Tibial nerve (tissue), 3 donors: Measurements from ENCODE around the gene KCNQ1.

Experiments used
- POLR2A ChIP-seq, 2 donors: fragments of 450-650 bp; IDR thresholded peaks; one replicate each; pipeline ENCODE4 v1.6.1; 2017; ENCODE audit warnings: antibody characterized with exemption in 2 of 2, mild to moderate bottlenecking in 2 of 2, moderate library complexity in 2 of 2
- TF ChIP-seq, protein P1 (sequence below), 5 experiments: fragments of 200-600 bp in 3 of 5; fragments of 450-650 bp in 2 of 5; sonication (generic) in 3 of 5; IDR thresholded peaks; one replicate each; pipeline ENCODE4 v1.5.1; 2016 to 2019; ENCODE audit warnings: antibody characterized with exemption in 5 of 5, mild to moderate bottlenecking in 3 of 5, moderate library complexity in 2 of 5

DNA sequence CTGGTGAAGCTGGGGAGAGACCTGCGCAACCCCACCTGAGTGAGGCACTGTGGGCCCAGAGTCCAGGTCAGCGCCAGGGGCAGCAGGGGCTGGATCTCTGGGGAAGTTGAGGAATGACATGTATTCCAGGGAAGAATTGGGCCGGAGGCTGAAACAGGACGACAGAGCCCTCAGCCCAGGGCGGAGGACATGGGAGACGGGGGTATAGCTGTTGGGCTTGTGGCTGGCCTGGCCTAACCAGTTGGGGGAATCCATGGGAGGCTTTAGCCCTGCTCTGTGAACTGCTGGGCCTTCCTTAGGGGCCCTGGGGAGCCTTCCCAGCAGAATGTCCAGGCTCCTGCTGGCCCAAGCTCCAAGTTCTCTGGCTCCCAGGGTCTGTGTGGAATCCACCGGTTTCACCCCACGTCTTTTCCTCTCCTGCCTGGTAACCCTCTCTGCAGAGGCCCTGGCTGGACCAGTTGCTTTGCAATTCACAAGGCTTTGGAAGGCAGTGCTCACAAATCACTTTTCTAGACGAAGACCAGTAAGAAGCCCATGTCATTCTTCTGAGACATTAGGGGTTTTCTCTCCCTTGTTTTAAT, 305.4 kb downstream of the KCNQ1 start:
- TF ChIP-seq, protein P1, sequence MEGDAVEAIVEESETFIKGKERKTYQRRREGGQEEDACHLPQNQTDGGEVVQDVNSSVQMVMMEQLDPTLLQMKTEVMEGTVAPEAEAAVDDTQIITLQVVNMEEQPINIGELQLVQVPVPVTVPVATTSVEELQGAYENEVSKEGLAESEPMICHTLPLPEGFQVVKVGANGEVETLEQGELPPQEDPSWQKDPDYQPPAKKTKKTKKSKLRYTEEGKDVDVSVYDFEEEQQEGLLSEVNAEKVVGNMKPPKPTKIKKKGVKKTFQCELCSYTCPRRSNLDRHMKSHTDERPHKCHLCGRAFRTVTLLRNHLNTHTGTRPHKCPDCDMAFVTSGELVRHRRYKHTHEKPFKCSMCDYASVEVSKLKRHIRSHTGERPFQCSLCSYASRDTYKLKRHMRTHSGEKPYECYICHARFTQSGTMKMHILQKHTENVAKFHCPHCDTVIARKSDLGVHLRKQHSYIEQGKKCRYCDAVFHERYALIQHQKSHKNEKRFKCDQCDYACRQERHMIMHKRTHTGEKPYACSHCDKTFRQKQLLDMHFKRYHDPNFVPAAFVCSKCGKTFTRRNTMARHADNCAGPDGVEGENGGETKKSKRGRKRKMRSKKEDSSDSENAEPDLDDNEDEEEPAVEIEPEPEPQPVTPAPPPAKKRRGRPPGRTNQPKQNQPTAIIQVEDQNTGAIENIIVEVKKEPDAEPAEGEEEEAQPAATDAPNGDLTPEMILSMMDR (IDR thresholded peaks at IDR 0.05) = no peak
- no peak for TF ChIP-seq POLR2A (IDR thresholded peaks at IDR 0.05)
